Endothelial cell of umbilical vein (primary cell): ENCODE measurements around the gene KATNAL1. TPM values are rescaled to one million over a fixed set of nuclear protein-coding genes. Genes with fewer than 3 reads are reported as not detected.

Experiments used
- BruUV-seq: library from RNA; stranded (reverse); fragments of 400-500 nt; replicated peaks from 2 replicates; lab custom pipeline; 2021; lab: Mats Ljungman, UMichigan
- CTCF ChIA-PET: fragments of 300-600, 350-600 bp; sonication (Branson Sonifier 250); formaldehyde crosslinking; loops from one replicate; lab custom pipeline; 2021; ENCODE audit warnings: antibody characterized with exemption, inconsistent platforms; lab: Charles Lee
- POLR2A ChIA-PET: fragments of 300-600, 350-600 bp; sonication (Branson Sonifier 250); formaldehyde crosslinking; loops from one replicate; lab custom pipeline; 2021; ENCODE audit warnings: antibody characterized with exemption, inconsistent platforms; lab: Charles Lee
- DNase-seq: peaks from one replicate; pipeline ENCODE4 v3.0.0-alpha.2; 2011; ENCODE audit warnings: low read depth, low spot score
- FAIRE-seq: peaks from 2 replicates; lab custom pipeline; 2011; peaks lifted over from hg19 to GRCh38; lab: Jason Lieb, UNC
- H2AFZ ChIP-seq: 2 replicates; pipeline ENCODE4 v1.6.0; 2012; ENCODE audit warnings: low read depth, low read length, control low read depth, inconsistent platforms
- H3K27ac ChIP-seq: 2 replicates; pipeline ENCODE4 v1.5.1; 2011; ENCODE audit warnings: low read depth, mild to moderate bottlenecking, control low read depth, low read length, moderate library complexity; ENCODE audit not compliant: insufficient read depth
- H3K27me3 ChIP-seq, 2 experiments: 2 replicates each; pipeline versions ENCODE4 v1.6.0 to v1.6.1; 2011; ENCODE audit warnings: low read length in 2 of 2, mixed read lengths in 1 of 2; ENCODE audit not compliant: control insufficient read depth in 2 of 2, insufficient read depth in 2 of 2
- H3K36me3 ChIP-seq, 2 experiments: 2 replicates in 1 of 2; 3 replicates in 1 of 2; pipeline ENCODE4 v1.5.1; 2011; ENCODE audit warnings: low read length in 2 of 2, mild to moderate bottlenecking in 1 of 2, moderate library complexity in 1 of 2; ENCODE audit not compliant: control insufficient read depth in 2 of 2, insufficient read depth in 2 of 2; ENCODE audit errors: extremely low read depth in 1 of 2
- H3K4me1 ChIP-seq: 3 replicates; pipeline ENCODE4 v1.5.1; 2011; ENCODE audit warnings: mild to moderate bottlenecking, low read length; ENCODE audit not compliant: control insufficient read depth, insufficient read depth; ENCODE audit errors: extremely low read depth
- H3K4me2 ChIP-seq: 2 replicates; pipeline ENCODE4 v1.6.1; 2011; ENCODE audit warnings: low read length, control low read depth, mixed read lengths; ENCODE audit not compliant: insufficient read depth
- H3K4me3 ChIP-seq, 3 experiments: fragments of 200-600 bp in 1 of 3; sonication (generic), shearing (Covaris generic) in 1 of 3; replicated peaks in 1 of 3; 2 replicates each; pipeline ENCODE4 v1.5.1; 2011 to 2016; ENCODE audit warnings: control low read depth in 3 of 3, low read length in 3 of 3, mild to moderate bottlenecking in 2 of 3, inconsistent platforms in 1 of 3, low read depth in 1 of 3, moderate library complexity in 1 of 3; ENCODE audit not compliant: insufficient read depth in 1 of 3
- H3K79me2 ChIP-seq: 2 replicates; pipeline ENCODE4 v1.6.0; 2012; ENCODE audit warnings: low read length, inconsistent platforms; ENCODE audit not compliant: control insufficient read depth, insufficient read depth
- H3K9ac ChIP-seq: replicated peaks from 2 replicates; pipeline ENCODE3; 2011; ENCODE audit warnings: low read length, control low read depth; ENCODE audit not compliant: insufficient read depth; ENCODE audit errors: extremely low read depth
- H3K9me1 ChIP-seq: replicated peaks from 3 replicates; pipeline ENCODE4 v1.6.0; 2011; ENCODE audit warnings: mild to moderate bottlenecking, low read length; ENCODE audit not compliant: control insufficient read depth, insufficient read depth; ENCODE audit errors: extremely low read depth
- H3K9me3 ChIP-seq: replicated peaks from 2 replicates; pipeline ENCODE4 v1.5.1; 2012; ENCODE audit warnings: low read length, inconsistent platforms; ENCODE audit not compliant: control insufficient read depth, insufficient read depth
- H4K20me1 ChIP-seq: replicated peaks from 2 replicates; pipeline ENCODE3; 2011; ENCODE audit warnings: mild to moderate bottlenecking, low read length; ENCODE audit not compliant: control insufficient read depth, insufficient read depth; ENCODE audit errors: extremely low read depth
- CTCF ChIP-seq, 2 donors: IDR thresholded peaks; 1 replicate in 1 of 2; 2 replicates in 1 of 2; pipeline ENCODE4 v1.5.1; 2011; ENCODE audit warnings: low read length in 2 of 2, mild to moderate bottlenecking in 2 of 2, moderate library complexity in 2 of 2, control low read depth in 1 of 2, inconsistent platforms in 1 of 2, low read depth in 1 of 2; ENCODE audit not compliant: insufficient read depth in 1 of 2; ENCODE audit errors: extremely low read depth in 1 of 2
- EZH2 ChIP-seq: IDR thresholded peaks from 2 replicates; pipeline ENCODE4 v1.6.1; 2012; ENCODE audit warnings: borderline replicate concordance, low read depth, mild to moderate bottlenecking, moderate library complexity, low read length, inconsistent platforms; ENCODE audit not compliant: severe bottlenecking
- FOS ChIP-seq: IDR thresholded peaks from 2 replicates; pipeline ENCODE4 v1.6.1; 2011; ENCODE audit warnings: mild to moderate bottlenecking, low read length, moderate library complexity, borderline replicate concordance; ENCODE audit not compliant: insufficient read depth
- GATA2 ChIP-seq: IDR thresholded peaks from 2 replicates; pipeline ENCODE4 v1.7.0; 2011; ENCODE audit warnings: low read depth, mild to moderate bottlenecking, moderate library complexity, mixed read lengths, low read length; ENCODE audit not compliant: insufficient read length, insufficient read depth
- JUN ChIP-seq: IDR thresholded peaks from 2 replicates; pipeline ENCODE4 v1.6.1; 2011; ENCODE audit warnings: borderline replicate concordance, low read depth; ENCODE audit not compliant: insufficient read length, insufficient read depth
- MAX ChIP-seq: IDR thresholded peaks from 2 replicates; pipeline ENCODE4 v1.6.1; 2011; ENCODE audit not compliant: insufficient read depth, insufficient read length
- POLR2A ChIP-seq: IDR thresholded peaks from 2 replicates; pipeline ENCODE4 v1.6.1; 2012; ENCODE audit warnings: low read depth, mild to moderate bottlenecking, control low read depth, low read length
- POLR2AphosphoS5 ChIP-seq: IDR thresholded peaks from 2 replicates; pipeline ENCODE4 v1.6.1; 2012; ENCODE audit warnings: low read depth, mild to moderate bottlenecking, control low read depth, low read length, moderate library complexity; ENCODE audit not compliant: insufficient read depth
- dilution Hi-C: fragments of 300-500 bp; cut with MboI; formaldehyde crosslinking; loops from one replicate; pipeline ENCODE4 v1.15.0; 2019; ENCODE audit warnings: low sequenced_read_pairs; ENCODE audit not compliant: extremely low pct_ligation_motif_present
- intact Hi-C: fragments of 100-400 bp; cut with micrococcal nuclease; formaldehyde crosslinking; loops from one replicate; pipeline ENCODE4 v1.10.0; 2022
- polyA plus RNA-seq, 4 experiments: library from polyadenylated mRNA; depleted of rRNA in 3 of 4; stranded (reverse) in 3 of 4; unstranded in 1 of 4; fragments of >200 nt; gene quantifications; 2 replicates each; pipeline versions ENCODE4 v1.2.1 to v1.2.3, GENCODE V29; 2011 to 2012; ENCODE audit warnings: missing spikeins in 1 of 4
- total RNA-seq: library from RNA; stranded (reverse); gene quantifications from 2 replicates; pipeline ENCODE4 v1.2.3, GENCODE V29; 2021

KATNAL1 gene
- total and polyA plus RNA-seq, 2 donors (not counting 3 experiments of a cell fraction or from before 2014, with no cell fraction given), result 7.2 to 49.2 TPM

GRCh38 chr13:30169442-30169841 is 137.9 kb downstream of the KATNAL1 start:
- intact Hi-C loops (no loop called here), dilution Hi-C loops (no loop called here)
- H3K27me3 ChIP-seq, result peaks cover 13 to 22% of the 10 kb centered on the region in 2 experiments
- no peaks in the 10 kb centered on the region for H3K4me1 ChIP-seq
- DNase-seq, result no peak
- no peak for FAIRE-seq
- H3K4me2 ChIP-seq, result no peak overlapping the region
- ChIA-PET POLR2A (interaction anchor here (0.6 kb wide), 1 partner anchor 24 kb away, joined by 3 read pairs; no protein-coding TSS in a partner anchor), CTCF (interaction anchor here (1.0 to 1.8 kb wide), 3 partner anchors 10 to 54 kb away, joined by 3 to 5 read pairs (median 3); no protein-coding TSS in a partner anchor)
- no peaks in the 10 kb centered on the region for H3K9me1 ChIP-seq
- H3K4me3 ChIP-seq, result no peak overlapping the region
- TF ChIP-seq EZH2 (no peak), MAX (no peak), JUN (no peak), FOS (no peak), POLR2AphosphoS5 (no peak), CTCF (IDR thresholded peaks at IDR 0.05; ENCODE audit: extremely low read depth in 1 of 2, insufficient read depth in 1 of 2, low read depth in 1 of 2, low read length in 2 of 2) (no peak), POLR2A (no peak), GATA2 (no peak)
- H3K9me3 ChIP-seq, result no peaks in the 10 kb centered on the region
- no peaks in the 10 kb centered on the region for H3K79me2 ChIP-seq
- H3K36me3 ChIP-seq, result no peaks in the 10 kb centered on the region
- no peaks in the 10 kb centered on the region for H4K20me1 ChIP-seq
- H3K9ac ChIP-seq, result no peak overlapping the region
- no peak overlapping the region for H2AFZ ChIP-seq
- no peak overlapping the region for H3K27ac ChIP-seq
- BruUV-seq, result no TSS peak
